ENCODE results near the gene GASK1A.

Gene GASK1A

GRCh38 chr3:43019006-43019809 is 40.1 kb downstream of the GASK1A start:
- no peak for DNase-seq (ENCODE audit: extremely low read depth, low read depth)
- H3K4me3 ChIP-seq (replicated peaks; ENCODE audit: low read depth, low read length): no peak overlapping the region
- no peak for TF ChIP-seq CTCF (IDR thresholded peaks at IDR 0.05; ENCODE audit: low read depth, low read length, missing control alignments)

- TF ChIP-seq CTCF (IDR thresholded peaks at IDR 0.05; ENCODE audit: low read depth, low read length, missing control alignments): no peak
- no peak overlapping the region for H3K4me3 ChIP-seq (replicated peaks; ENCODE audit: low read depth, low read length)
- no peak for DNase-seq (ENCODE audit: extremely low read depth, low read depth)
These were observed 40.7 kb downstream of the GASK1A start for GRCh38 chr3:43019826-43020225.

- TF ChIP-seq CTCF (IDR thresholded peaks at IDR 0.05; ENCODE audit: low read depth, low read length, missing control alignments): no peak
- no peak overlapping the region for H3K4me3 ChIP-seq (replicated peaks; ENCODE audit: low read depth, low read length)
- DNase-seq (ENCODE audit: extremely low read depth, low read depth): no peak
These were observed 42.1 kb downstream of the GASK1A start for GRCh38 chr3:43021186-43021585.

- no peak for TF ChIP-seq CTCF (IDR thresholded peaks at IDR 0.05; ENCODE audit: low read depth, low read length, missing control alignments)
- no peak overlapping the region for H3K4me3 ChIP-seq (replicated peaks; ENCODE audit: low read depth, low read length)
- DNase-seq (ENCODE audit: extremely low read depth, low read depth): no peak
These were observed 43.0 kb downstream of the GASK1A start for GRCh38 chr3:43022121-43022520.

GRCh38 chr3:43023066-43023465 is 44.0 kb downstream of the GASK1A start:
- no peak for DNase-seq (ENCODE audit: extremely low read depth, low read depth)
- no peak for TF ChIP-seq CTCF (IDR thresholded peaks at IDR 0.05; ENCODE audit: low read depth, low read length, missing control alignments)
- no peak overlapping the region for H3K4me3 ChIP-seq (replicated peaks; ENCODE audit: low read depth, low read length)

GRCh38 chr3:43023746-43024145 is 44.6 kb downstream of the GASK1A start:
- no peak overlapping the region for H3K4me3 ChIP-seq (replicated peaks; ENCODE audit: low read depth, low read length)
- no peak for DNase-seq (ENCODE audit: extremely low read depth, low read depth)
- TF ChIP-seq CTCF (IDR thresholded peaks at IDR 0.05; ENCODE audit: low read depth, low read length, missing control alignments): no peak
